Erythroblast (primary cell): ENCODE data around the gene NLRC4.

Experiments
- DNase-seq, 2 experiments: peaks; one replicate each; lab custom pipeline; 2025; lab: John Stamatoyannopoulos, UW
- GATA1 ChIP-seq: IDR thresholded peaks from 2 replicates; pipeline ENCODE4 v1.6.1; 2011; ENCODE audit warnings: low read depth, mild to moderate bottlenecking, control low read depth, low read length, moderate library complexity
- POLR2A ChIP-seq: IDR thresholded peaks from 2 replicates; pipeline ENCODE4 v1.6.1; 2011; ENCODE audit warnings: mild to moderate bottlenecking, low read length

The NLRC4 gene

DNA sequence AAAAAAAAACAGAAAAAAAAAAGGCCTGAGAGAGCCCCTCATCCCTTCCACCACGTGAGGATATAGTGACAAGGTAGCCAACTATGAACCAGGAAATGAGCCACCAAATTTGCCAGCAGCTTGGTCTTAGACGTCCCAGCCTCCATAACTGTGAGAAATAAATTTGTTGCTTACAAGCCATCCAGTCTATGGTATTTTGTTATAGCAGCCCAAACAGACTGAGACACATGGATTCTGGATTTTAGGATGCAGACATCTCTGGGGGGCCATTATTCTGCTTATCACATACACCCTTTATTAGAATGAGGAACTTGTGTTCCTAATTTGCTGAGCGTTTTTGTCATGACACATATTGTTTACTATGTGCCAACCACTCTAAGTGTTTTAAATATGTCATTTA, 7.6 kb upstream of the NLRC4 start:
- TF ChIP-seq GATA1 (no peak), POLR2A (no peak)

DNA sequence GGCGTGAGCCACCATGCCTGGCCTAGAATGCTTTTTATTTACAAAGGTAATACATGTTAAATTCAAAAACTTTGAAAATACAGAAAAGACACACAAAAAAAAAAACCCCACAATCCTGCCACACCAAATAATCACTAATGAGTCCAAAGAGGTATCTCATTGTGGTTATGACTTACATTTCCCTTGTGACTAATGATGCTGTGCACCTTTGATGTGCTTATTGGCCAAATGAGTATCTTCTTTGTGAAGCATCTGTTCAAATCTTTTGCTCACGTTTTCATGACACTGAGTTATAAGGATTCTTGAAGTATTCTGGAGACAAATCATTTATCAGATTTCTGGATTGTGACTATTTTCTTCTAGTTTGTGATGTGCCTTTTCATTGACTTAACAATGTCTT, 6.4 kb upstream of the NLRC4 start:
- DNase-seq, result no peak
- TF ChIP-seq GATA1 (no peak), POLR2A (no peak)

More for the DNA sequence above, 7.6 kb upstream of the NLRC4 start:
- DNase-seq, result no peak

GRCh38 chr2:32262105-32262504, 2.6 kb downstream of the NLRC4 start:
- TF ChIP-seq POLR2A (no peak), GATA1 (no peak)
- no peak for DNase-seq

GRCh38 chr2:32260376-32260775, 4.3 kb downstream of the NLRC4 start:
- peak; percentile 40 to 86 for DNase-seq
- no peak for TF ChIP-seq POLR2A
- no peak for TF ChIP-seq GATA1

GRCh38 chr2:32258242-32258641, 6.4 kb downstream of the NLRC4 start:
- no peak for DNase-seq
- no peak for TF ChIP-seq GATA1
- TF ChIP-seq POLR2A, result no peak

GRCh38 chr2:32250290-32250689, 14.4 kb downstream of the NLRC4 start:
- no peak for TF ChIP-seq GATA1
- DNase-seq, result no peak

GRCh38 chr2:32249731-32250236, 14.9 kb downstream of the NLRC4 start:
- no peak for DNase-seq
- no peak for TF ChIP-seq POLR2A
- TF ChIP-seq GATA1, result no peak

- DNase-seq, result no peak
- TF ChIP-seq GATA1, result no peak
- no peak for TF ChIP-seq POLR2A
Measured at GRCh38 chr2:32248299-32248698, 16.4 kb downstream of the NLRC4 start.

DNA sequence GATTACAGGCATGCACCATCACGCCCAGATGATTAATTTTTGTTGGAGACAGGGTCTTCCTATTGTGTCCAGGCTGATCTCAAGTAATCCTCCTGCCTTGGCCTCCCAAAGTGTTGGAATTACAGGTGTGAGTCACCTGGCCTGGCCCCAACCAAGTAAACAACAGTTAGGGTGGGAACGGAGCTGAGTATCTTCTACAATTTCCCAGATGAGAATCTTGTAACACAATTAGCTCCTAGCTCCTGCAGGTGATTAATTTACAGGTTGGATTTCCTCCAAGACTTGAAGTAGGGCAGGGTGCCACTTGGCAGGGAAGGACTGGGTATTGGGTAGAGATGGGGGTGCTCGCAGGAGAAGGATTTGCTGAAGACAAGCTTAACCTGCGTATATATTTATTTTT, 17.8 kb downstream of the NLRC4 start:
- DNase-seq, result no peak
- TF ChIP-seq POLR2A, result no peak
- no peak for TF ChIP-seq GATA1

- DNase-seq, result peak; percentile 15 to 42
- TF ChIP-seq GATA1 (no peak), POLR2A (no peak)
Measured at GRCh38 chr2:32242331-32242730, 22.4 kb downstream of the NLRC4 start.

GRCh38 chr2:32237996-32238395, 26.7 kb downstream of the NLRC4 start:
- DNase-seq, result no peak
- TF ChIP-seq GATA1 (no peak), POLR2A (no peak)

- no peak for DNase-seq
- no peak for TF ChIP-seq POLR2A
- TF ChIP-seq GATA1, result no peak
Measured at GRCh38 chr2:32237488-32237887, 27.2 kb downstream of the NLRC4 start.

DNA sequence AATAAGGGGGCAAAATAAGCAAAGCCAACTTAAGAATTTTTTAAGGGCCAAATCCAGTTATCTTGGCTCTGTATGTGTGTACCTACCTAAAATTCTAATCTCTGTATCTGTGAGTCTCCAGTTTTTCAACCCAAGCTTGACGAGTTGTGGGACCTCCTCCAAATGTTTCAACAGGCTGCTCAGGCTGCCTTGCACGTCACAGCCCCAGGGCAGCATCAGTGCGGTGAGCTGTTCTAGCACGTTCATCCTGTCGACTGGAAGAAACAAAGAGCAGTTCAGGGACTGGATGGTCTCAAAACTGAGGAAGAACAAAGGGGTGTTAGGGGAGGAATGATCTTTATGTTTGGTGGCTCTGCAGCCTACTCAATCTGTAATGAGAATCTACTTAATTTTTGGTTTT, 29.4 kb downstream of the NLRC4 start:
- DNase-seq, result no peak
- TF ChIP-seq GATA1 (no peak), POLR2A (no peak)

- DNase-seq, result no peak
- no peak for TF ChIP-seq GATA1
- TF ChIP-seq POLR2A, result no peak
Measured at GRCh38 chr2:32231959-32232358, 32.7 kb downstream of the NLRC4 start.

- no peak for DNase-seq
- TF ChIP-seq POLR2A, result no peak
- TF ChIP-seq GATA1, result no peak
Measured at GRCh38 chr2:32229635-32230034, 35.1 kb downstream of the NLRC4 start.
